Esophagus squamous epithelium (tissue), 4 donors: ENCODE results near the gene SMIM38.

ENCODE experiments used
- CTCF ChIP-seq, 6 experiments: fragments of 450-650 bp in 4 of 6; fragments of 200-600 bp in 2 of 6; sonication (generic) in 2 of 6; IDR thresholded peaks; one replicate each; pipeline ENCODE4 v1.5.1; 2016 to 2019; ENCODE audit warnings: antibody characterized with exemption in 6 of 6, mild to moderate bottlenecking in 4 of 6, moderate library complexity in 4 of 6
- POLR2A ChIP-seq, 4 donors: fragments of 450-650 bp; IDR thresholded peaks; one replicate each; pipeline ENCODE4 v1.6.1; 2017; ENCODE audit warnings: antibody characterized with exemption in 4 of 4, mild to moderate bottlenecking in 4 of 4, moderate library complexity in 3 of 4

GRCh38 chr11:69122630-69123431 lies 32.9 kb upstream of the SMIM38 start:
- TF ChIP-seq POLR2A (IDR thresholded peaks at IDR 0.05) (no peak), CTCF (IDR thresholded peaks at IDR 0.05) (no peak)
